GM19328 (cell line): ENCODE measurements around the gene TVP23C.

Source experiments
- ATAC-seq: cut with Tn5 transposase; IDR thresholded peaks from one replicate; pipeline ENCODE4 v1.9.1; 2021; ENCODE audit warnings: mild to moderate bottlenecking, moderate library complexity; ENCODE audit not compliant: unreplicated experiment

Gene TVP23C

DNA sequence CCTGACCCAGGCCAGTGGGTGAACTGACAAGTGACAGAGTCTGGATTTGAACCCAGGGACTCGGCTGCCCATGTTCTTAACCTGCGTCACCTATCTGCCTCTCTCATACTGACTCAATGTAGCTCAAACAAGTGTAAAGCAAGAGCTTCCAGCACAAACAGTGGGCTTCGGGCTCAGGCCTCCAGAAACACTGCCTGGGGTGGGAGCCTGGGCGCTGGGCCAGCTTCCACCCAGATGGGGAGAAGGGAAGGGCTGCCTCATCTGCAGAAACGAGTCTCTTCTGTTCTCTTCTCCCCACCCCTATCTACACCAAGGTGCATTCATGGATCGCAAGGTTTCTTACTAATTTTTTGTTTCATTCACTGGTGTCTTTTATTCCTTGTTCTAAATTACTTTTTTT, 97.2 kb downstream of the TVP23C start:
- ATAC-seq: no peak

DNA sequence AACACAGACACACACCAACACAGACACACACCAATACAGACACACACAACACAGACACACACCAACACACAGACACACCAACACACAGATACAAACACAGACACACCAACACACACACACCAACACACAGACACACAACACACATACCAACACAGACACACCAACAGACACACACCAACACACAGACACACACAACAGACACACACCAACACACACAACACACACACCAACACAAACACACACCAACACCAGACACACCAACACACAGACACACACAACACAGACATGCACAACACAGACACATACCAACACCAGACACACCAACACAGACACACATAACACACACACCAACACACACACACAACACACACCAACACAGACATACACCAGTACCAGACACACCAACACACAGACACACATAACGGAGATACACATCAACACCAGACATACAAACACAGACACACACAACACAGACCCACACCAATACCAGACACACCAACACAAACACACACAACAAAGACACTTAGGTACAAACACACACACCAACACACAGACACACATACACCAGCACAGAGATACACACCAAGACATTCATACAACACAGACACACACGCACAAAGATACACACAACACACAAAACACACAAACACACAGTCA, 98.1 kb downstream of the TVP23C start:
- no peak for ATAC-seq

DNA sequence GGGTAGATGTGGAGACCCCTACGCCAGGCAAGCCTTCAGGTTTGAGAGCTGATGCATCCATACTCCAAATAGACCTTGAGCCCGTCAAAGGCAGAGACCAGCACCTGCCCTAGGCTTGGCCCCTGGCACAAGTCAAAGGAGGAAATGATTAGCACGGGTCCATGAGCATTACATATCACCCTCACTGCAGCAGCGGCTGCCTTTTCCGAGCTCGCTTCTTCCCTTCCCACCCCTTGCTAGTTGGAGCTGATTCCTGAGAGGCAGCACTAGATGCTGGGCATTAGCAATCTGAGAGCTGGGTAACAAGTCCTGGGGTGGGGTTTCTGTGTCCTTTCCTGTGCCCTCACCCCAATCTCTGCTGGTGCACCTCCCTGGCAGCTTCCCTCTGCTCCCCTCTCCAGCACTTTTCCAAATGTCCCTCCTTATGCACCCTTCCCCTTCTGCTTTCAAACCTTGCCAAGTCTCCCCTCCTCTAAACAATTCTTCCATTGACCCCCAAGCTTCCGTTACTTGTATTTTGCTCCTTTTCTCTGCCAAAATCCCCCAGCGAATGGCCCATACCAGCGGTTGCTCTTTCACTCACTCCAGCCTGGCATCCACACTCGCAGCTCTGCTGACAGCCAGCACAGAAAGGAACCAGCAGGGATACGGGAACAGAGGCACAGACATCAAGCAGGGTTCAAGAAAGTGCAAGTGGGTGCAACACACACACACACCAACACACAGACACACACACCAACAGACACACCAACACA, 98.9 kb downstream of the TVP23C start:
- no peak for ATAC-seq

DNA sequence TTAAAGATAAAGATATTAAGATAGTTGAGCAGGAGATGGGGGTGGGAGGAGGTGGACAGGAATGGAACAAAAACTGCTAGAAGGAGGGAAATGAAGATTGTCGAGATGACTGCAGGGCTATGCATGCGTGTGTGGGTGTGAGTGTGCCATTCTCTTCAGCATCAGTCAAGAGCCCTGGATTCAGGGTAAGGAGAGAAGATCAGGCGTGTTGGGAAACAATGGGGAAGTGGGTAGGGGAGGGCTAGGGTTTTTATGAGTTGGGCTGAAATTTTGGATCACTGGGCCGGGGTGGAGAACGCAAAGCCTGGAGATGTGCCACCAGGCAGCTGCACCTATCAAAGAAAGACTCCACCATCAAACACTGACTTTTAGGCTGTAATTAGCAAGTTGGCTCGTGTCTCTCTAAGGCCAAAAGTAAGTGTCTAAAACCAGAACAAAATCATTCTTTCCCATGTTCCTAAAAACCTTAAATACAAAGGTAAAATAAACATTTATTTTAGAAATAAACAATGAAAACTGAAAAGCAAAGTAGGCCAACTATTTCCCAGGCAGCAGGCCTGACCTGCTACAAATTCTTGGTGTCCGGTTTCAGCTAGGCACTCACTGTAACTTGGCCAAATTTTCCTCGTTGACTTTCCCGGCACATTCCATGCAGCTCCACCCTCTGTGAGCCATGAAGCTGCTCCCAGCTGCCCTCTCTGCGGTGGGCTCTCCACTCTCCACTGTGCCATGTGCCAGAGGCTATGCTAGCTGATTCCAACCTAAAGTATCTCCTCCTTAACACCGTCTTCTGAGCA, 100.1 kb downstream of the TVP23C start:
- no peak for ATAC-seq

DNA sequence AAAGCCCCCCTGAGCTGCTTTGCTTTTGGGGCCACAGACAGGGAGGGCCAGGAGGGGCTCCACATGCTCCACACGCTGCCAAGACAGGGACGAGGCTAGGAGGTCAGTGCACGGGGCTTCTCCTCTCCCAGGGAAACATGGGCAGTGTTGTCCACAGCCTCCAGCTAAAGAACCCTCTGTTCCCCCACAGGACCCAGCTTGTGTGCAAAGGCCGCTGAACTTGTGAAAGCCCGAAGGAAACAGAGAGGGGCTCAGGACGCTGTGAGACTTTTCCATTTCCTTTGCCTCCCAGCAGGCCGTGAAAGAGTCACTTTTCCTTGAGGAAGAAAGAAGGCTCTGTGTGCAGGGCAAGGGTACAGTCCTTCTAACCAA, 105.6 kb downstream of the TVP23C start:
- ATAC-seq: no peak

DNA sequence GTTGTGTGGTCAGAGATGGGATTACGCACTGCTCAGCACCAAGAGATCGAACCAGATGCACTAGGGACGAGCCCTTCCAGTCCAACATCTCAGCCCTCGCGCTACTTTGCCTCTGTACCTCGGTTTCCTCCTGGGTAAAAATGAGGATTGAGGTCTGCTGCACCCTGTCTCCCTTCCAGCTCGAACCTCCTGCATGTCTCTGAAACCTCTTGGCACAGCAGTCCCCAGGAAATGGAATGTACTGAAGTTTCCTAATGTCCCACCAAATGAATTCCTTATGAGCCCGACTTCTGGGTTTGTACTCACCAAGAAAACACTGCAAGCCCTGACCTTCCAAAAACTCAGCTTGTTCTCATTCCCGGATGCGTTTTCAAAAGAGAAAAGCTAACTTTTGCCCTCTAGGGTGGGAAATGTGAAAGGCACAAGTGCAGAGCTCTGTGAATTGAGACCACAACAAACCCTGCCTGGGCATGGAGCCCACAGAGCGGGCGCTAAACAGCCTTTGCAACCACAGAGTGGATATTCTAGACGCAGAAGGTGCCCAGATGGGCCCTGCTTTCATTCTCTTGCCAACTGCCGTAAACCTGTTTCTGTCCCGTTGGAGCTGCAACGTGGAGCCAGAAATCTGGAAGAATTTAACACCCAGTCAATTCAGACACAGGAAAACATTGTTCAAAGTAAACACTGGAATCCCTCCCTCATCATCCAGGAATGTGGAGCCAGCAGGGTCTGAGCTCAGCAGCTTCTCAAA, 106.1 kb downstream of the TVP23C start:
- no peak for ATAC-seq

DNA sequence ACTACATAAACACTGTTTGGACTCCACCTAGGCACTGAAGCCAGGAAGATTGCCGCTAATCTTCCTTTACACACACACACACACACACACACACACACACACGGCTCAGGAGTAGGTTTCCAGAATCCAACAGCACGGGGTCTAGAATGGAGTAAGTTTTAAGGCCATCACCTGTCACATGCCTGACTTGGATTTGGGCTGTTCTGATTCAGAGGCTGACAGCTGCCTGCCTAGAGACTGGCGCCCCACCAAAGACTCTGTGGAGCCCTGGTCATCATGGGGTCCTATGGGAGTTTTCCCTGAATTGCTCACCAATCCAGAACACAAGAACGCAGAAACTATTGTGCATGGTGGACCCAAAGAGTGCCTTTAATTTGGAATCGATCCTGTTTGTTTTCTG, 106.8 kb downstream of the TVP23C start:
- ATAC-seq: no peak

DNA sequence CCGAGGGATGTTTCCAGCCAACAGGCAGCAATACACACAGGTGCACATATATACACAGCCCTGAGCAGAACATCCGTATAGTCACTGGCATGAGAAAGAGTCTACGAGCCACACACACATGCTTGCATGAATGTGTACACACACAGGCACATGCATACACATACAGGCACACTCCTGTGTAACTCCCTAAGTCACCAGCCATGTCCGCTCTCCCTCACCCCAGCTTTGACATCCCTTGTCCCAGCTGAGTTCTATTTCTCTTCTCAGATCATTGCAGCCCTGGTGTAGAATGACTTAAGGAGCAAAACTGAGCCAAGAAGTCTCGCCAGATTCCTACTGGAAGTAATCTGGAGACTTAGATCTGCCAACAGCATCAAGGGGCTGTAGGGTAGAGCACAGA, 108.9 kb downstream of the TVP23C start:
- ATAC-seq: no peak

DNA sequence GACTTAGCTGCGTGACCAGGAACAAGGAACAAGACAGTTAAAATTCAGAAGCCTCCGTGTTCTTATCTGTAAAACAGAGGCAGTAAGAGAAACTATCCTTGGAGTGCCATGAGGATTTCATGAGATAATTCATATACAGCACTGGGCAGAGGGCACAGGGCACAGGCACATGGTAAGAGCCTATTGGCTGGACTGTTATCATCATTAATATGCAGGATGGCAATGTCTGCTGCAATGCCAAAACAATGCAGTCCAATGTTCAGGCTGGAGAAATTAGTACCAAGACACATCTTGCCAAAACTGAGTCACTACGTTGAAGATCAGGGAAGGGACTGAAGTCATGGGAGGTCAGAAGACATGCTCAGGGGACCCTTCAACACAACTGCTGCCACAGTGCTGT, 109.5 kb downstream of the TVP23C start:
- no peak for ATAC-seq

DNA sequence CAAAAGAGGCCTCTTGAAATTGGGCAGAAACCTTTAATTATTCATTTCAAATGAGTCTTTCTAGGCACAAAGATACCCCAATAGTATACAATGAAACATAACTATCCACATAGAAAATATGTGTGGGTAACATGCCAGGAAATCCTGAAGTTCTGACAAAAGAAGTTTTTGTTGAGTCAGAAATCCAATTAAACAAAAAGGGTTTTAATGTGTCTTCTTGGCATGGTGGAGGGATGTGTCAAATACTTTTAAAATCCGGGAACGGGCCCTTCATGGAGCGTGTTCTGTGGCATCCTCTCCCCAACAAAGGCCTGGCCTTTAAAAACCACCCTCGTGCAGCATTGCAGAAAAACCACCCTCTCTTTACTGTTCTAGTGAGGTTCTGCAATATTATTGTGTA, 110.0 kb downstream of the TVP23C start:
- ATAC-seq: no peak

DNA sequence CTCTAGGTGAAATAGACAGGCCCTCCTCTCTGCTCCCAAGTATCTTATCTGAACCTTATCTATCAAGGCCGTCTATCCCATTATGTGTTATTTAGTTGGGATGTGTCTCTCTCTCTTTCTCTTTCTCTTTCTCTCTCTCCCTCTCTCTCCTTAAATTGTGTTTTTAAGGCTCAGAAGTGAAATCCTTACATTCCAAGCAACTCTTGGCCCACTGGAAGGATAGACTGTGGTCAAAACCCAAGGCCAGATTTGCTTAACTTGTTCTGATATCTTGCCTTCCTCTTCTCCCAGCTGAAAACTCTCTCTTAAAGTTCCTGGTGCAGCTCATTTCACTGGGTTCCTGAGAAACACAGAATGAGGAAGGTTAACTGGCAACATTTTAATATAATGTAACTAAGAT, 110.5 kb downstream of the TVP23C start:
- no peak for ATAC-seq
